Right lobe of liver (tissue), 6 donors: ENCODE data around the gene PAK5. TPM values are rescaled to one million over a fixed set of nuclear protein-coding genes. Genes with fewer than 3 reads are reported as not detected.

Source experiments
- ATAC-seq, 4 donors: fragments of 200-7000 bp; cut with Tn5 transposase; one replicate each; pipeline ENCODE4 v1.9.1; 2020; ENCODE audit warnings: mild to moderate bottlenecking in 4 of 4, moderate library complexity in 4 of 4
- DNase-seq, 3 donors: peaks; one replicate each; pipeline ENCODE4 v3.0.0-alpha.2; 2020
- H3K27ac ChIP-seq, 3 donors: fragments of 200-600 bp; one replicate each; pipeline ENCODE4 v1.8.0; 2022
- H3K27me3 ChIP-seq, 2 donors: fragments of 200-600 bp; one replicate each; pipeline ENCODE4 v1.8.0; 2022
- H3K36me3 ChIP-seq, 4 donors: fragments of 200-600 bp; sonication (generic) in 1 of 4; one replicate each; pipeline versions ENCODE4 v1.5.1 to v1.8.0; 2017 to 2022; ENCODE audit warnings: control low read depth in 1 of 4
- H3K4me1 ChIP-seq, 4 donors: fragments of 200-600 bp; sonication (generic) in 1 of 4; one replicate each; pipeline versions ENCODE4 v1.5.1 to v1.8.0; 2017 to 2022; ENCODE audit warnings: control low read depth in 1 of 4
- H3K4me3 ChIP-seq, 3 donors: fragments of 200-600 bp; one replicate each; pipeline ENCODE4 v1.8.0; 2022
- H3K9me3 ChIP-seq, 4 donors: fragments of 200-600 bp; sonication (generic) in 1 of 4; one replicate each; pipeline versions ENCODE4 v1.5.1 to v1.8.0; 2017 to 2022; ENCODE audit warnings: control low read depth in 1 of 4
- POLR2A ChIP-seq: fragments of 450-650 bp; IDR thresholded peaks from one replicate; pipeline ENCODE4 v1.6.1; 2017; ENCODE audit warnings: antibody characterized with exemption, mild to moderate bottlenecking
- WGBS: methylation state at CpG from one replicate; pipeline ENCODE4 v1.1.6; 2018; ENCODE audit warnings: low coverage, low lambda C conversion rate; ENCODE audit not compliant: insufficient coverage; ENCODE audit errors: missing lambda C conversion rate; 5-methylcytosine and 5-hydroxymethylcytosine counted together
- intact Hi-C, 2 donors: fragments of 100-400 bp; cut with DNase I; formaldehyde crosslinking; loops; one replicate each; pipeline versions ENCODE4 v1.11.2 to v1.14.1; 2022
- total RNA-seq, 6 experiments: library from RNA; depleted of rRNA in 2 of 6; stranded (reverse); fragments of >200 nt in 2 of 6; fragmentation: NEBNext Ultra II Directional in 3 of 6; extraction: Animal tissue kit (Norgen Biotek cat#: 25700) in 3 of 6; gene quantifications; one replicate each; pipeline versions ENCODE4 v1.1.0 to v1.2.4, GENCODE V29; 2016 to 2023
- TF ChIP-seq, protein P1 (sequence below), 4 donors: fragments of 200-600 bp in 3 of 4; fragments of 450-650 bp in 1 of 4; IDR thresholded peaks; one replicate each; pipeline versions ENCODE4 v1.5.1 to v1.8.0; 2016 to 2022; ENCODE audit warnings: antibody characterized with exemption in 4 of 4, mild to moderate bottlenecking in 2 of 4
- donor health status: DM: no; HTN: yes; CAD: no.
- donor health status: DM: no; HTN: no; CAD: no.
- donor health status: DM: no; HTN: no; CAD: no.
- donor health status: DM: no; HTN: yes; CAD: no.
- donor health status: DM: no; HTN: yes; CAD: no.

PAK5 gene
- total RNA-seq, 6 experiments from 2014 or later: 0.05 to 0.07 TPM; not detected in 4

DNA sequence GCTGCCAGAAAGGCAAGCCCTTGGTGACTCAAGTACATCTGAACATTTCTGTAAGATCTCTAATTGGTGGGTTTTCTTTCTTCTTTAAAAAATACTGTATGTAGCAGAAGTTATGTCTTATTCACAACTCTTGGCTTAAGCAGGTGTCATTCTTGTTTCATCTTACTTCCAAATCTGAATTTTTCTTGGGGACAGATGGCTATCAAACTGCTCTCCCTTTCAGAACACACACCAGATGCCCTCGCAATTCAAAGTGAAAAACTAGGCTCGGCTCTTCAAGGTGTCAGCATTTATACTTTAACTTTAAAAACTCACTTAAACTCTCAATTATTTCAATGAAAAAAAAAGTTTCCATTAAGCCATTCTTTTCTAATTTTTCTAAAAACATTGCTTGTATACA, 49.7 kb downstream of the PAK5 start:
- ATAC-seq: no peak
- 48% methylated on average over 2 of the region's 2 CpGs for WGBS

DNA sequence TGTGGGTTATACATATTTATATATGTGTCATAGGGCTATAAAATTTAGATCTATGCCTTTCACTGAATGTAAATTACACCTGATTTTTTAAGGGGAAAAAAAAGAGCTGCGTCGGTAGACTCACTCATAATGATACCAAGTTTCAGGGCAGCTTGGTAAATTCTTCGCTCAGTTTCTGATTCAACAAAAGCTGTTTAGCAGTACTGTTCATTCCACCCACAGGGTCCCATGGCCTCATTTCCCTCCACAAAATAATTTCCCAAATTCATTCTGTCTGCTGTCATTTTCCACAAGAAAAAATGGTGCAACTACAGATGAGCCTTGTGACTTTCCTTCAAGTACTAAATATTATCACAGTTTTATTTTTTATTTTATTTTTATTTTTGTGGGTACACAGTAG, 63.7 kb downstream of the PAK5 start:
- Histone ChIP-seq H3K36me3 (no peaks in the 10 kb centered on the region), H3K27ac (no peak overlapping the region), H3K4me3 (no peak overlapping the region), H3K9me3 (no peaks in the 10 kb centered on the region), H3K4me1 (no peaks in the 10 kb centered on the region), H3K27me3 (no peaks in the 10 kb centered on the region)
- no peak for DNase-seq
- intact Hi-C loops: no loop called here
- TF ChIP-seq, protein P1, sequence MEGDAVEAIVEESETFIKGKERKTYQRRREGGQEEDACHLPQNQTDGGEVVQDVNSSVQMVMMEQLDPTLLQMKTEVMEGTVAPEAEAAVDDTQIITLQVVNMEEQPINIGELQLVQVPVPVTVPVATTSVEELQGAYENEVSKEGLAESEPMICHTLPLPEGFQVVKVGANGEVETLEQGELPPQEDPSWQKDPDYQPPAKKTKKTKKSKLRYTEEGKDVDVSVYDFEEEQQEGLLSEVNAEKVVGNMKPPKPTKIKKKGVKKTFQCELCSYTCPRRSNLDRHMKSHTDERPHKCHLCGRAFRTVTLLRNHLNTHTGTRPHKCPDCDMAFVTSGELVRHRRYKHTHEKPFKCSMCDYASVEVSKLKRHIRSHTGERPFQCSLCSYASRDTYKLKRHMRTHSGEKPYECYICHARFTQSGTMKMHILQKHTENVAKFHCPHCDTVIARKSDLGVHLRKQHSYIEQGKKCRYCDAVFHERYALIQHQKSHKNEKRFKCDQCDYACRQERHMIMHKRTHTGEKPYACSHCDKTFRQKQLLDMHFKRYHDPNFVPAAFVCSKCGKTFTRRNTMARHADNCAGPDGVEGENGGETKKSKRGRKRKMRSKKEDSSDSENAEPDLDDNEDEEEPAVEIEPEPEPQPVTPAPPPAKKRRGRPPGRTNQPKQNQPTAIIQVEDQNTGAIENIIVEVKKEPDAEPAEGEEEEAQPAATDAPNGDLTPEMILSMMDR (IDR thresholded peaks at IDR 0.05): no peak
- TF ChIP-seq POLR2A: no peak
- no peak for ATAC-seq
- WGBS: 68% methylated on average over 3 of the region's 3 CpGs

More for the DNA sequence above, 49.7 kb downstream of the PAK5 start:
- intact Hi-C loops: no loop called here
- H3K27me3 ChIP-seq: no peaks in the 10 kb centered on the region
- TF ChIP-seq, protein P1 (IDR thresholded peaks at IDR 0.05): no peak
- TF ChIP-seq POLR2A: no peak
- no peaks in the 10 kb centered on the region for H3K4me1 ChIP-seq
- no peak for DNase-seq
- H3K36me3 ChIP-seq: no peaks in the 10 kb centered on the region
- no peak overlapping the region for H3K4me3 ChIP-seq
- H3K9me3 ChIP-seq: no peaks in the 10 kb centered on the region
- H3K27ac ChIP-seq: no peak overlapping the region

DNA sequence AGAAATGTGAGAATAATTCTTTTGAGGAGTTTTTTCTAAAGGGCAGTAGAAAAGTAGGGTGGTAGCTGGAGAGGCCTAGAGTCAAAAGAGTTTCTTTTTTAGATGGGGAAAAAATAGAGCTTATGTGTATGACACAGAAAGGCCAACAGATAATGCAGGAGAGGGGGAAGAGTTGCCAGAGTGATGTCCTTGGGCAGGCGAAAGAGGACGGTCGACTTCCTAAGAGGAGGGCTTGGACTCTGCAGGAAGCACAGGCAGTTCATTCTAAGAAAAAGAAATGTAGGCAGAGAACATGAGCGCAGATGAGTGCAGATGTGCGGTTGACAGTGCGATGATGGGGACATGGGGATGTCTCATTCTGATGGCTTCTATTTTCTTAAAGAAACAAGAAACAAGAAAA, 68.9 kb downstream of the PAK5 start:
- Histone ChIP-seq H3K4me3 (no peak overlapping the region), H3K27ac (no peak overlapping the region), H3K4me1 (no peaks in the 10 kb centered on the region), H3K36me3 (no peaks in the 10 kb centered on the region), H3K27me3 (no peaks in the 10 kb centered on the region), H3K9me3 (no peaks in the 10 kb centered on the region)
- 67% methylated on average over 6 of the region's 6 CpGs for WGBS
- intact Hi-C loops: no loop called here
- no peak for ATAC-seq
- DNase-seq: no peak
- TF ChIP-seq, protein P1 (IDR thresholded peaks at IDR 0.05): no peak
- TF ChIP-seq POLR2A: no peak

DNA sequence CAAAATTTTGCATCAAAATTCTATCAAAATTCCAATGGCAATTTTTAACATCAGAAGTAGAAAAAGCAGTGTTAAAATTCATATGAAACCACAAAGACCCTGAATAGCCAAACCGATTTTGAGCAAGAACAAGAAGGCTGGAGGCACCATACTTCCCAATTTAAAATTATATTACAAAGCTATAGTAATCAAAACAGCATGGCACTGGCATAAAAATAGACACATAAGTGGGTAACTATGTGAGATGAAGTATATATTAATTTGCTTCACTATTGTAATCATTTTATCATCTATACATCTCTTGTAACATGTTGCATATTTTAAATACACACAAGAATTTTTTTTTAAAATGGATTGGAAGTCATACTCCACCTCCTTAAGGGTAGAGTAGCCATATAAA, 77.4 kb downstream of the PAK5 start:
- Histone ChIP-seq H3K4me3 (no peak overlapping the region), H3K9me3 (no peaks in the 10 kb centered on the region), H3K27ac (no peak overlapping the region), H3K27me3 (no peaks in the 10 kb centered on the region), H3K4me1 (no peaks in the 10 kb centered on the region), H3K36me3 (no peaks in the 10 kb centered on the region)
- 29% methylated on average over 1 of the region's 1 CpG for WGBS
- no peak for ATAC-seq
- no peak for TF ChIP-seq POLR2A
- TF ChIP-seq, protein P1 (IDR thresholded peaks at IDR 0.05): no peak
- intact Hi-C loops: no loop called here
- no peak for DNase-seq

DNA sequence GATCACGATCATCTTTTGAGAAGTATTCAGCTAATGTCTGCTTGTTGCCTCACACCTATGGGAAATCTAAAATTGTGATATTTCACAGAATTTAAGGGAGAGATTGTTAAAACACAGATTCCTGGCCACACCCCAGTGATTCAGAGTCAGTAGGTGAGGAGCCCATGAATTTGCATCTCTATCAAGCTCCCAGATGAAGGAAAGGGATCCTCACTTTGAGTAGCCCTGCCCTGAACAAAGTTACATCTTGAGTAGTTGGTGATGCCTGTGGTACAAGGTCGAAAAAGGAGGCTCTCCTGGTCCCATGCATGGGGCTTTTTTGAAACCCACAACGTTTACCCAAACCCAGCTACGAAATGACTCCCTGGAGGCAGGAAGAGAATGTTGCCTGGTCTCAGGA, 79.5 kb downstream of the PAK5 start:
- no peaks in the 10 kb centered on the region for H3K27me3 ChIP-seq
- ATAC-seq (no peak), DNase-seq (no peak)
- H3K4me1 ChIP-seq: no peaks in the 10 kb centered on the region
- TF ChIP-seq POLR2A: no peak
- TF ChIP-seq, protein P1 (IDR thresholded peaks at IDR 0.05): no peak
- 23% methylated on average over 3 of the region's 4 CpGs for WGBS
- H3K27ac ChIP-seq: no peak overlapping the region
- intact Hi-C loops: no loop called here
- no peaks in the 10 kb centered on the region for H3K9me3 ChIP-seq
- no peaks in the 10 kb centered on the region for H3K36me3 ChIP-seq
- H3K4me3 ChIP-seq: no peak overlapping the region
